ENCODE measurements around the gene CSF2.
A peak's percentile ranks its signal among the peaks of the same experiment; 100 is the strongest.

CSF2 gene

DNA sequence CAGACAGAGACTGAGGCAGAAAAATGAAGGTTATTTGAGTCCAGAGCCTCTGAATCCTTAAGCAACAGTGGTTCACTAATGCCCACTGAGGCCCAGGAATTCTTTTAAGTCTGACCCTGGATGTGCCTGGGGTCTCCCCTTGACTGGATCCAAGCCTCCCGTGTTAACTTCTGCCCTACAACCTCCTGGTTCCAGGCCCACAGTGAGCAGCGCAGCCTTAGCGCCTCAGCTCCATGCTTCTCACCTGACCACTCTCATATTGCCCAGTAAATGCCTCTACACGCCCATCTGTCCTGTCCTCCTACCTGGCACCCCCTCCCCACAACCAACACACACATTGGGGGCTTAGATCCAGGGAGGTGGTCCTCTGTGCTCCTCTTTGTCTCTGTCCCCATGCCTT, 6.7 kb upstream of the CSF2 start:
- Histone ChIP-seq H3K4me3 (no peak overlapping the region), H3K27ac (no peak overlapping the region)

DNA sequence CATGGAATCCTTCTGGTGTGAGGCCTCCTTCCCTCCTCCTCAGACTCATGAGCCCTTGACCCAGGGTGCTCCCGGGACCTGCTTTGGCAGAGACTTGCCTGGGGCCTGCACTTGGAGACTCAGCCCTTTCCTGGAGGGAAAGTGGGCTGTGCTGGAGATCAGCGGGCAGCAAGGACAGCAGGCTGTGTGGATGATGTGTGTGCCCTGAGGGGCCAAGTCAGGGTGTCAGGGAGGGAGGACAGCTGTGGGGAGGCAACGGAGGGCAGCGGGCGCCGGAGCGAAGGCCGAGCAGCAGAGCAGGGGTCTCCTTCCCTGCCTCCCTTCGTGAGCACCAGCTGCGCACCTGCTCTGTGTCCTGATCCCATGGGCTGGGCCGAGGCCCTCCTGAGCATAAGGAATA, 6.1 kb upstream of the CSF2 start:
- Histone ChIP-seq H3K27ac (no peak overlapping the region), H3K4me3 (no peak overlapping the region)

DNA sequence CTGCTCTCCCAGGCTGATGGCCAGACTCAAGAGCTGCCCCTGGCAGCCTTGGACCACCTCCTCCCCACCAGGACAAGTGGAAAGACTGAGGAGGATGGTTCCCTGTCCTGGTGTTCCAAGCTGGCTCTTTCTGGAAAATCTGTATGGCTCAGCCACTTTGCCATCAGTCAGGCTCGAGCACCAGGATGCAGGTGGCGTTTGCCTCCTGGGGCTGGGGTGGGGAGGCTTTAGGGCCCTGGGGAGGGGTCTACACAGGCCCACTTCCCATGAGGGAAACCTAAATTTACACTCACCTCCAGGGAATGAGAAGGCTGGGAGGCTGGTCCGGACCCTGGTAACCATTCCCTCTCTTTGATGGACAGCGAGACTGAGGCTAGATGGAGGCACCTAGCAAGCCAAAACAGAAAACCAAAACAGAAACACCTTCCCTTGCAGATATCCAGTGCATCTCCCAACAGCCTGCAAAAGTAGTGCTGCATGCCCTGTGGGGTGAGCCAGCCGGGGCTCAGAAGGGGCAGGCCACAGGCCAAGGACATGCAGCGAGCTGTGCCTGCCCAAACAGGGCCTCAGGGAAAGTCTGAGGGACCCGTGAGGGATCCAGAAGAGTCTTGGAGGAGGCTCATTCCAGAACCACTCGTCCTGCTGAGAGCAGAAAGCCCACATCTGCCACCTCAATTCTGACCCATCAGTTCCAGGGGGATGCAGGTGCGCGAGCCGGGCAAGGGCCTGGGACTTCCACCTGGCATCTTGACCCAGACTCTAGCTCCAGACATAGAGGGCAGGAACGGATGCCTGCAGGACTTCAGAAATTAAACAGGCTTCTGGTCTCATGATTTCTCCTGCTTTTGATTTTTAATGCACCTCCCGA, 5.4 kb upstream of the CSF2 start:
- no peak overlapping the region for H3K4me3 ChIP-seq
- no peak overlapping the region for H3K27ac ChIP-seq

DNA sequence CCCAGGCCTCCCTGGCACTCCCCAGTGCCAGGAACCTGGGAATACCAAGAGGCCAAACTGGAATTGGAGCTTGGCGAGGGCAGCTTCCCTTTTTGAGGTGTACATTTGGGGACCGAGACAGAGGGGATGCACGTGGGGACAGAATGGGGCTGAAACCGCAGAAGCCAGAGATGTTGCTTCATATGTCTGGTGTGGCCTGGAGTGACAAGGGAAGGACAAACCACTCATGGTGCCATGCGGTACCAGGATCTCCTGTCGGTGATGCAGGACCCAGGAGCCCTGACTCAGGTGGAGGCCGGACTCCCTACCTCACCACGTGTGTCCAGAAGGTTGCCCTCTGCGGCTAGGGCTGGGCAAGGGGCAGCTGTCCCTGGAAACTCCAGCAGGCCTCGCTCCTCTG, 4.0 kb upstream of the CSF2 start:
- Histone ChIP-seq H3K4me3 (no peak overlapping the region), H3K27ac (no peak overlapping the region)

DNA sequence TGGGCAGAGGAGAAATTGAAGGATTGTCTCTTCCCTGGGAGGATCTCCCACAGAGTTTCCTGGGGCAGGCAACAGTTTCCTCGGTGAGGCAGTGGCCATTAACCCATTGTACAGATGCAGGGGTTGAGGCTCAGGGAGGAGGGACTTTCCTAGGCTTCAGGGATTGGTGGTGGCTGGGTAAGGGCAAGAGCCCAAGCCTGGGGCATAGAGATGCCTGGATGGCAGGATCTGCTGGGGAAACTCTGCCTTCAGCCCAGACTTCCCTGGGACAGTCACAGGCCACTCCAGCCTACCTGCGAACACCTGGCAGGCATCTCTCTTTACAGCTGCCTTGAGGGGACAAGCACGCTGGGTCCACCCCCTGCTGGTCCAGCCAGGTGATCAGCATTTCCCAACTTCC, 3.6 kb upstream of the CSF2 start:
- H3K4me3 ChIP-seq: no peak overlapping the region
- no peak overlapping the region for H3K27ac ChIP-seq

DNA sequence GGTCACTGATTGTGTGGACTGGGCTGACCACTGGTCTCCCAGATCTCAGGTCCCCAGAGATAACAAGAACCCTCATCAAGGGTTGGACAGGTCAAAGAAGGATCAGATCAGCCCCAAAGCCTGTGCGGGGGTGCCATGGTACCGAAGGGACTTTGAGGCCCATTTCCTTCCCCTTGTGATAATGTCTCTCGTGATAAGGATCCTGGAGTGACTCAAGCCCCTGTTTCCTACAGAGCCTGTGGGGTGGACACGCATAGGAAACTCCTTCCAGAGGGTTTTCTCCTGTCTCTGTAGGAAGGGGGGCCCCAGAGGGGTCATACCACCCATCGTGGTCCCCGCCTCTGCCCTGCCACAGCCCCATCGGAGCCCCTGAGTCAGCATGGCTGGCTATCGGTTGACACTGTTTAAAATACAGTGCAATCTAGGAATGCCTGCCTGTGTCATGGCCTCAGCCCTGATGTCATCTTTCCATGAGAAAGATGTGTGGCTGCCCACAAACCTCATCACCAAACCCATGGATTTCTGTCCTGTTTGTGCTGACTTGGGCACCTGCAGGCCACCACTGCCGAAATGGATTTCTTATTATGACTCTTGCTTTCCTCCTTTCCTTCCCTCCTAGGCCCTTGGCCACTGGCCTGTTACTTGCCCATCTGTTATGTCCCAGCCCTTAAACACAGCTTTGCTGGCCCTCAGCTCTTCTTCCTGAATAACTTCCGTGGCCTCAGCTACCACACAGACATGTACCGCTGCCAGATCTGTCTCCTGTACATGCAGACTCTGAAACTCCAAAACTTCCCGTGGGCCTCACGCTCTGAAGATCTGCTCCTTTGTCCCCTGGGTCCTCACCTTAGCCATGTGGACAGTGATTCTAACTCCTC, 2.9 kb upstream of the CSF2 start:
- Histone ChIP-seq H3K4me3 (no peak overlapping the region), H3K27ac (no peak overlapping the region)

DNA sequence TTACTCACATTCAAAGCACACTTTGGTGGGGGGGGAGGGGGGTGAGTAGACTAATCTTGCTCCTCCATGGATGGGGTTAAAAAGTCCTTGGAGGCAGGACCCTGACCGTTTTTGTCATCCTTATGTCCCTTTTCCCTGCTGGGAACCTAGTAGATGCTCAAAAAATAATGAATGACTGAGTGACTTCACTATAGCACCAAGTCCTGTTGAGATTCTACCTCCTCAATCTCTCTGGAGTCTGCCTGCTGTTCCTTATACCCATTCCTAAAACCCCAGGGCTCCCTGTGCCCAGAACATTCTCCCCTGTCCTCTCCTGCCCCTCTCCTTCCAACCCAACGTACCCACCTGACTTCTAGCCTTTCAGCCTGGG, 2.3 kb upstream of the CSF2 start:
- Histone ChIP-seq H3K4me3 (no peak overlapping the region), H3K27ac (no peak overlapping the region)

DNA sequence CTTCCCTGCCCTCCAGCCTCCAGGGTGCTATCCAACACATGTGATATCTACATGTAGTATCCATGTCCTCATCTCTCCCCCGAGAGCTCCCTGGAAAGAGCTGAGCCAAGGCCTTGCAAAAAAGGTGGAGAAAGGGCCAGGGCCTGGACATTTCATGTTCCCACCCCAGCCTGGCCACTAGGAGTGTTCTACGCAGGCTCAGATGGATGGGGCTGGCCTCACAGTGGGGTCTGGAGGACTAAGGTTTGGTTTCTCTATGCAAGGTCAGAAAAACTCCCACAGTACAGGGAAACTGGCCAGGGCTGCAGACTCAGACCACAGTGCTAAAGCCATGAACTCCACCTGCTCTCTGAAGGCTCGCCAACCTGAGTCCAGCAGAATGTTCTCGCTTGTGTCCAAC, 1.5 kb upstream of the CSF2 start:
- Histone ChIP-seq H3K27ac (no peak overlapping the region), H3K4me3 (no peak overlapping the region)

DNA sequence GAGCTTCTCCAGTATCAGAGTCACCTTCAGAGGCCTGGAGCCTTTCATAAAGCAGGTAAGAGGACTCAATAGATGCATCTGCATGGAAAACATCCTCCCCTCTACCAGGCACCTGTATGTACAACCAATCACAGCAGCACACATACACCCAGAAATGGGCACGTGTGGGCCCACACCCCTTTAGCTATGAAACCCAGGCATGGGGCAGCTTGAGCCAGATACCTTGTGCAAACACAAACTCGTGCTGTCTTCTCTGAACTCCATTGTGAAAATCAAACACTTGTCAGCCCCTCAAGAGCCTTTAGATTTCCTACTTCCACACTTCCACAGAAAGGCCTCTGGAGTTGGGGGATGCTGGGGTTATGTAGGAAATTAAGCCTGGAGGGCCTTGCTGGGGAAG, 1.1 kb upstream of the CSF2 start:
- Histone ChIP-seq H3K27ac (no peak overlapping the region), H3K4me3 (no peak overlapping the region)

DNA sequence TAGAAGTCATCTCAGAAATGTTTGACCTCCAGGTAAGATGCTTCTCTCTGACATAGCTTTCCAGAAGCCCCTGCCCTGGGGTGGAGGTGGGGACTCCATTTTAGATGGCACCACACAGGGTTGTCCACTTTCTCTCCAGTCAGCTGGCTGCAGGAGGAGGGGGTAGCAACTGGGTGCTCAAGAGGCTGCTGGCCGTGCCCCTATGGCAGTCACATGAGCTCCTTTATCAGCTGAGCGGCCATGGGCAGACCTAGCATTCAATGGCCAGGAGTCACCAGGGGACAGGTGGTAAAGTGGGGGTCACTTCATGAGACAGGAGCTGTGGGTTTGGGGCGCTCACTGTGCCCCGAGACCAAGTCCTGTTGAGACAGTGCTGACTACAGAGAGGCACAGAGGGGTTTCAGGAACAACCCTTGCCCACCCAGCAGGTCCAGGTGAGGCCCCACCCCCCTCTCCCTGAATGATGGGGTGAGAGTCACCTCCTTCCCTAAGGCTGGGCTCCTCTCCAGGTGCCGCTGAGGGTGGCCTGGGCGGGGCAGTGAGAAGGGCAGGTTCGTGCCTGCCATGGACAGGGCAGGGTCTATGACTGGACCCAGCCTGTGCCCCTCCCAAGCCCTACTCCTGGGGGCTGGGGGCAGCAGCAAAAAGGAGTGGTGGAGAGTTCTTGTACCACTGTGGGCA, 642 bp downstream of the CSF2 start:
- Histone ChIP-seq H3K27ac (no peak overlapping the region), H3K4me3 (no peak overlapping the region)

DNA sequence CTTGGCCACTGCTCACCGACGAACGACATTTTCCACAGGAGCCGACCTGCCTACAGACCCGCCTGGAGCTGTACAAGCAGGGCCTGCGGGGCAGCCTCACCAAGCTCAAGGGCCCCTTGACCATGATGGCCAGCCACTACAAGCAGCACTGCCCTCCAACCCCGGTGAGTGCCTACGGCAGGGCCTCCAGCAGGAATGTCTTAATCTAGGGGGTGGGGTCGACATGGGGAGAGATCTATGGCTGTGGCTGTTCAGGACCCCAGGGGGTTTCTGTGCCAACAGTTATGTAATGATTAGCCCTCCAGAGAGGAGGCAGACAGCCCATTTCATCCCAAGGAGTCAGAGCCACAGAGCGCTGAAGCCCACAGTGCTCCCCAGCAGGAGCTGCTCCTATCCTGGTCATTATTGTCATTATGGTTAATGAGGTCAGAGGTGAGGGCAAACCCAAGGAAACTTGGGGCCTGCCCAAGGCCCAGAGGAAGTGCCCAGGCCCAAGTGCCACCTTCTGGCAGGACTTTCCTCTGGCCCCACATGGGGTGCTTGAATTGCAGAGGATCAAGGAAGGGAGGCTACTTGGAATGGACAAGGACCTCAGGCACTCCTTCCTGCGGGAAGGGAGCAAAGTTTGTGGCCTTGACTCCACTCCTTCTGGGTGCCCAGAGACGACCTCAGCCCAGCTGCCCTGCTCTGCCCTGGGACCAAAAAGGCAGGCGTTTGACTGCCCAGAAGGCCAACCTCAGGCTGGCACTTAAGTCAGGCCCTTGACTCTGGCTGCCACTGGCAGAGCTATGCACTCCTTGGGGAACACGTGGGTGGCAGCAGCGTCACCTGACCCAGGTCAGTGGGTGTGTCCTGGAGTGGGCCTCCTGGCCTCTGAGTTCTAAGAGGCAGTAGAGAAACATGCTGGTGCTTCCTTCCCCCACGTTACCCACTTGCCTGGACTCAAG, 1.5 kb downstream of the CSF2 start:
- H3K4me3 ChIP-seq: no peak overlapping the region
- no peak overlapping the region for H3K27ac ChIP-seq

DNA sequence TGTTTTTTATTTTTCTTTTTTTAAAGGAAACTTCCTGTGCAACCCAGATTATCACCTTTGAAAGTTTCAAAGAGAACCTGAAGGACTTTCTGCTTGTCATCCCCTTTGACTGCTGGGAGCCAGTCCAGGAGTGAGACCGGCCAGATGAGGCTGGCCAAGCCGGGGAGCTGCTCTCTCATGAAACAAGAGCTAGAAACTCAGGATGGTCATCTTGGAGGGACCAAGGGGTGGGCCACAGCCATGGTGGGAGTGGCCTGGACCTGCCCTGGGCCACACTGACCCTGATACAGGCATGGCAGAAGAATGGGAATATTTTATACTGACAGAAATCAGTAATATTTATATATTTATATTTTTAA, 2.1 kb downstream of the CSF2 start:
- no peak overlapping the region for H3K4me3 ChIP-seq

DNA sequence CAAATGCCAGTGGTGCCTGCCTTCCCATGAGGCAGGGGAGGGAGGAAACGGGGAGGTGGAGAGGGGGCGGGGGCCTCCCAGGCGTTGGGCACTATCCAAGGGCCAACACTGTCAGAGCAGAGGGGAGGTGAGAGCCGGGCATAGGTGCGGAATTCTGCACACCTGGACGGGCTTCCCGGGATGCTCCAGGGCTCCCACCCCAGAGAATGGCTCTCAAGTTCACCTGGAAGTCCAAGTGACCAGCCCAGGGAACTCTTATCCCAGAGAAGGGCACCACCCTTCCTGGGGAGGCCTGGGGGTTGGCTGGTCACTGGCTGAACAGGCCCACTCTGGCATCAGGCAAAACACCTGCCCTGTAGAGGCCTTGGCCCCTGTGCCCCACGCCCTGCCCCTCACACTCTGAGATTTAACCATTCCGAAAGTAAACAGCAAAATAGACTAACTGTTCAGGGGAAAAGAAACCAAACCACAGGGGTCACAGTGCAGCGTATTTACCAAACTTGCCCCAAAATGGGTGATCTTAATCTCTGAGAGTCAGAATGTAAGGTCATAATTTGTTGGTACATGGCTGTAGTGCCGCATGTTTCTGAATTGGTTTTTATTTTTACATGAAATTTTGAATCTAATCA, 2.7 kb downstream of the CSF2 start:
- H3K4me3 ChIP-seq: no peak overlapping the region
- no peak overlapping the region for H3K27ac ChIP-seq

More for the DNA sequence above, 2.1 kb downstream of the CSF2 start:
- no peak overlapping the region for H3K27ac ChIP-seq

DNA sequence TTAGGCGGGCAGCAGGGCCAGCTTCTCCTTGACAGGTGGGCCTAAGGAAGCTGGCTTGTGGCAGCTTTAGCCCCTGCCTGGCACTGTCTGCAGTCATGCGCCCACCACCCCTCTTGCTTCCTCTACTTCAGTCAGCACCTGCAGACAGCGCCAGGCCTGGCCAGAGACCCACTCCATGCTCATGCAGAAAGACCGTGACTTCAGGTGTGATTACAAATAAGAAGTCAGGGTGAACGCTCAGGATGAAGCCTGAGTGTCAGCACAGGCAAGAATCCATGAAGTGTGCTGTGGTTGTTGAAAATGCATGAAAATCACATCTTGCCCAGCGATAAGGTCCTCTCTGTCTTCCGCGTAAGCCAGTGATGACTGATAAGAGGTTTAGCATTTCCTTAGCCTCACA, 3.4 kb downstream of the CSF2 start:
- H3K4me3 ChIP-seq: no peak overlapping the region
- no peak overlapping the region for H3K27ac ChIP-seq

DNA sequence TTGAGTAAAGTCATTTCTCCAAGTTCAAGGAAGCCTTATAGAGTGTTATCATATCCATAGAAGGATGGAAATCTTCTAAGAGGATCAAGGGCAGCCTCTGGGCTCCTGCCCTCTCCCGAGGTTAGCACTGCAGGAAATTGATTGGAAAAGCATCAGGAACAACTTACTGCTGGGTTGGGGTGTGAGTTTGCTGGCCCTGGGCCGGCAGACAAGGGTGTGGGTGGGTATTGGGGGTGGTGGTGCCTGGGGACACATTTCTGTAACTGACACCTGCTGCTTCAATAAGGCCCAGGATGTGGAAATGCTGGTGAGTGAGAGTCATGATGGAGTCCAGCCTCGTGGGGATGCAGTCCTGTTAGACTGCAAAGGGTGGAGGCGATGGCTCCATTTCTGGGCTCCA, 5.5 kb downstream of the CSF2 start:
- Histone ChIP-seq H3K4me3 (no peak overlapping the region), H3K27ac (no peak overlapping the region)

DNA sequence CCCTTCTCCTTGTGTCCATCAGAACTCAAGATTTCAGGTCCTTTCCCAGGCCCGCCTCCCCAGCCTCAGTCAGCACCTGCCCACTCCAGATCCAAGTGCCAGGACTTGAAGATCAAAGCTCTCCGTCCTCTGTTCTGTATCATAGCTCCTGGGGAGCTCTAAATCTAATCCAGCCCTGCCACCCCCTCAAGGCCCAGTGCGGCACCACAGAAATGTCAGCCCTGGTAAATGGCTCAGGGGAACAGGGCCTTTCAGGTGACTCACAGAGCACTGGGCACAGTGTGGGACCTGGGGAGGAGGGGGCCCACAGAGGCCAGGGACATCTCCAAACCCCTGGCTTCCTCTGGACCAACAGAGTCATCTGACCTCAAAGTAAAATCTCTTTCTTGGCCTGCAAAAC, 6.0 kb downstream of the CSF2 start:
- Histone ChIP-seq H3K27ac (no peak overlapping the region), H3K4me3 (no peak overlapping the region)

DNA sequence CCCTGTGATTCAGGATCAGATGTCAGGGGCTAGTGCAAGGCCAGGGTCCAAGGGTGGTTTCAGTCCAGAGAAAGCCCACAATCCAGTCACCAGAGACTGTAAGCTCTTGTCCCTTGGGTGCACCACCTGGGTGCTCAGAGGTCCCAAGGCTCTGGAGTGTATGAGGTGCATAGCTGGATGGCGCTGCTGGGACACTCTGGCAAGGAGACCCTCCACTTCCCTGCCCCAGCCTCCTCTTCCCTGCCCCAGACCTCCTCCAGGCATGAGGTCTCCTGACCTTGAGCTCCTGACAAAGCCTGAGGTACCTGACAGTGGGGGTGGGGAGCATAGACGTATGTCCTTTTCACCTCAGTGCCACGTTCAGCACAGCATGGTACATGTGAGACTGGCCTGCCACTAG, 7.0 kb downstream of the CSF2 start:
- H3K4me3 ChIP-seq: no peak overlapping the region
- no peak overlapping the region for H3K27ac ChIP-seq

DNA sequence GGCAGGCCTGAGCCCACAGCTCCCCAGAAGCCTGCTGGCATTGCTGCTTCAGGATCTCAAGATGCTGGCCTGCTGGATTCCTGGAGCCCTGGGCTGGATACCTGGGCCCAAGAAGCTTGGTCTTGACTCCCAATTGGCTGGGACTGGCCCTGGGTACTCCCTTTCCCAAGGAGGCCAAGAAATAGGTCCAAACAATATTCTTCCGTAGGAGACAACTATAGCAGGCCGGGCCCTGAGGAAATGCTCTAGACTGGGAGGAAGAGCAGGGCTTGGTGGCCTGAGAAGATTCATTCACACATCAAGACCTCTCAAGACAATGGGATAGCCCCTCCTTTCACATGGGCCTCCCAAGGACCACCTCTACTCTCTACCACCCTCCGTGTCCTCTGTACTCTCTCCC, 7.9 kb downstream of the CSF2 start:
- Histone ChIP-seq H3K27ac (no peak overlapping the region), H3K4me3 (no peak overlapping the region)

DNA sequence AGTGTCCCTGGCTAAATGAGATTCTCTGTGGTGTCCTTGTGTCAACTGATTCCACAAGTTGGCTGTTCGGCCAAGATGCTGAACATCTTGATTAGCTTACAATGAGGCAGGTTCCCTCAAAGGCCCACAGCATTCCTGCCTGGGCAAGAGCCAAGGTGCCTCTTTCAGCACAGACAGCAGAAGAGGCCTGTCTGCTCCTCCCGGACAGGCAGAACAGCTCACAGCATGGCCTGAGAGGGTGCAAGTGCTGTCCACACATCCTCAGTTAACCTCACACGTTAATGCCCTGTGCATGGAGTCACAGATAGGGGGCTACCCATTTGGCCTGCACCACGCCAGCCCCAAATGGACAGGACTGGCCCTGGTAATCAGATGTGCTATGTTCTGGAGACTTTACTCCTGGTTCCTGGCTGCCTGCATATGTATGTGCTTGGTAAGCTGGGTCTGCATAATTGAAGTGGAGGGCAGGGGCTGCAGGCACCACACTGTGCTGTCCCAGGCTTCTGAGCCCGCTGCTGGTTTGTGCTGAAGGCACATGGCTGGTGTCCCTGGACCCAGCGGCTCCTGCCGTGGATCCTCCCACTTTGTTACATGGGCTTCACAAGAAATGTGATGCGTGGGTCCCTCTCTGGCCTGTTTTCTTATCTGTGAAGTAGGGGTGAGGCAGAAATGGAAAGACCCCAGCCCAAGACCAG, 8.9 kb downstream of the CSF2 start:
- peak overlapping the region in 1 of 21 experiments; percentile 53 for H3K27ac ChIP-seq

More for the DNA sequence above, 8.9 kb downstream of the CSF2 start:
- no peak overlapping the region for H3K4me3 ChIP-seq
